K562 (cell line): Measurements from ENCODE around the gene FOXB2. TPM values are rescaled to one million over a fixed set of nuclear protein-coding genes. Genes with fewer than 3 reads are reported as not detected.

Source experiments
- ATAC-seq: fragments of 200-7000 bp; cut with Tn5 transposase; 3 replicates; pipeline ENCODE4 v1.9.1; 2020; ENCODE audit warnings: moderate library complexity
- BruUV-seq: library from RNA; stranded (reverse); fragments of 400-500 nt; replicated peaks from 2 replicates; lab custom pipeline; 2021; lab: Mats Ljungman, UMichigan
- CTCF ChIA-PET: fragments of 300-600 bp; formaldehyde crosslinking; extraction: SDS; loops from one replicate; lab custom pipeline; 2021; ENCODE audit warnings: low intra/inter-chr PET ratio; lab: Yijun Ruan, JAX
- POLR2A ChIA-PET: fragments of 300-600, 350-650 bp; sonication (Branson Sonifier 250); formaldehyde crosslinking; extraction: SDS; loops from one replicate; lab custom pipeline; 2021; ENCODE audit warnings: antibody characterized with exemption, inconsistent platforms; lab: Yijun Ruan, JAX
- DNase-seq, 4 experiments: peaks; one replicate each; pipeline versions ENCODE4 v3.0.0 to v3.0.0-alpha.2; 2011 to 2018; ENCODE audit warnings: low spot score in 3 of 4, mixed read lengths in 3 of 4; ENCODE audit errors: extremely low read depth in 1 of 4
- FAIRE-seq: peaks from 2 replicates; lab custom pipeline; 2011; peaks lifted over from hg19 to GRCh38; lab: Jason Lieb, UNC
- H2AFZ ChIP-seq: 2 replicates; pipeline ENCODE4 v1.6.0; 2011; ENCODE audit warnings: low read depth, low read length, control low read depth, inconsistent platforms
- H3K27ac ChIP-seq: fragments of 200-600 bp; 3 replicates; pipeline ENCODE4 v1.8.0; 2011; ENCODE audit warnings: low read depth, mild to moderate bottlenecking, control low read depth, inconsistent platforms, low read length, moderate library complexity, mixed read lengths; ENCODE audit errors: extremely low read depth
- H3K27me3 ChIP-seq, 2 experiments: fragments of 300-600 bp in 1 of 2; 2 replicates in 1 of 2; 3 replicates in 1 of 2; pipeline versions ENCODE4 v1.6.0 to v1.8.0; 2011; ENCODE audit warnings: inconsistent platforms in 2 of 2, low read length in 2 of 2, mild to moderate bottlenecking in 1 of 2, mixed read lengths in 1 of 2, moderate library complexity in 1 of 2; ENCODE audit not compliant: control insufficient read depth in 2 of 2, insufficient read depth in 2 of 2
- H3K36me3 ChIP-seq: fragments of 300-600 bp; 3 replicates; pipeline ENCODE4 v1.8.0; 2011; ENCODE audit warnings: mild to moderate bottlenecking, low read length, inconsistent platforms; ENCODE audit not compliant: control insufficient read depth, insufficient read depth
- H3K4me1 ChIP-seq, 2 experiments: fragments of 200-600 bp in 1 of 2; replicated peaks in 1 of 2; 2 replicates in 1 of 2; 3 replicates in 1 of 2; pipeline versions ENCODE4 v1.5.1 to v1.8.0; 2011; ENCODE audit warnings: inconsistent platforms in 2 of 2, low read length in 2 of 2, mild to moderate bottlenecking in 1 of 2, mixed read lengths in 1 of 2, moderate library complexity in 1 of 2; ENCODE audit not compliant: control insufficient read depth in 2 of 2, insufficient read depth in 2 of 2
- H3K4me2 ChIP-seq: 2 replicates; pipeline ENCODE4 v1.6.1; 2011; ENCODE audit warnings: low read length, control low read depth, inconsistent platforms, mixed read lengths; ENCODE audit not compliant: insufficient read depth
- H3K4me3 ChIP-seq: fragments of 200-600 bp; sonication (generic), shearing (Covaris generic); 2 replicates; pipeline ENCODE4 v1.5.1; 2016; ENCODE audit warnings: control low read depth, inconsistent platforms
- H3K79me2 ChIP-seq: fragments of 200-600 bp; 3 replicates; pipeline ENCODE4 v1.8.0; 2011; ENCODE audit warnings: low read length, inconsistent platforms; ENCODE audit not compliant: control insufficient read depth, insufficient read depth
- H3K9ac ChIP-seq, 2 experiments: 2 replicates each; pipeline versions ENCODE4 v1.6.0 to v1.6.1; 2011; ENCODE audit warnings: low read depth in 2 of 2, low read length in 2 of 2, control low read depth in 1 of 2, inconsistent platforms in 1 of 2, mild to moderate bottlenecking in 1 of 2, mixed read lengths in 1 of 2; ENCODE audit not compliant: insufficient read depth in 1 of 2
- H3K9me1 ChIP-seq: one replicate; pipeline ENCODE4 v1.6.0; 2011; ENCODE audit warnings: inconsistent platforms, mild to moderate bottlenecking, low read length, moderate library complexity; ENCODE audit not compliant: control insufficient read depth, insufficient read depth
- H3K9me3 ChIP-seq: replicated peaks from 2 replicates; pipeline ENCODE4 v1.5.1; 2011; ENCODE audit warnings: low read depth, low read length, inconsistent platforms; ENCODE audit not compliant: control insufficient read depth, insufficient read depth
- H4K20me1 ChIP-seq: replicated peaks from 2 replicates; pipeline ENCODE4 v1.6.1; 2011; ENCODE audit warnings: low read length, inconsistent platforms, mixed read lengths; ENCODE audit not compliant: control insufficient read depth, insufficient read depth
- CHD4 ChIP-seq: fragments of 200-600 bp; sonication (generic); IDR thresholded peaks from 3 replicates; pipeline ENCODE4 v1.6.1; 2012; ENCODE audit warnings: low read depth, mild to moderate bottlenecking, mixed read lengths, low read length, inconsistent platforms; ENCODE audit not compliant: insufficient read depth, insufficient replicate concordance, poor library complexity, severe bottlenecking
- CREB3 ChIP-seq: fragments of 450-650 bp; conservative IDR thresholded peaks from 2 replicates; pipeline ENCODE4 v1.6.1; 2016; ENCODE audit warnings: missing genetic modification characterization, low read depth, mild to moderate bottlenecking, missing compliant biosample characterization, moderate library complexity
- GATAD2A ChIP-seq: fragments of 450-650 bp; IDR thresholded peaks from 2 replicates; pipeline ENCODE4 v1.6.1; 2017
- GATAD2B ChIP-seq: fragments of 450-650 bp; IDR thresholded peaks from 2 replicates; pipeline ENCODE4 v1.6.1; 2017; ENCODE audit warnings: mild to moderate bottlenecking, borderline replicate concordance
- SMAD3 ChIP-seq: fragments of 450-650 bp; formaldehyde crosslinking; conservative IDR thresholded peaks from 2 replicates; pipeline ENCODE4 v1.4.0; 2020; ENCODE audit warnings: mild to moderate bottlenecking
- TCF15 ChIP-seq: fragments of 250-450 bp; sonication (Bioruptor Pico); IDR thresholded peaks from 2 replicates; pipeline ENCODE4 v1.8.0; 2022; ENCODE audit warnings: moderate library complexity, mild to moderate bottlenecking, inconsistent platforms
- ZBTB11 ChIP-seq, 3 experiments: fragments of 200-800 bp in 1 of 3; fragments of 250-450 bp in 1 of 3; fragments of 450-650 bp in 1 of 3; sonication (Bioruptor Pico) in 1 of 3; sonication (Bioruptor generic) in 1 of 3; formaldehyde crosslinking in 1 of 3; IDR thresholded peaks; 2 replicates each; pipeline versions ENCODE4 v1.6.1 to v1.8.0; 2016 to 2022; ENCODE audit warnings: mild to moderate bottlenecking in 2 of 3, missing genetic modification characterization in 2 of 3, missing compliant biosample characterization in 1 of 3, moderate library complexity in 1 of 3
- ZC3H8 ChIP-seq: fragments of 450-650 bp; IDR thresholded peaks from 2 replicates; pipeline ENCODE4 v1.6.1; 2017
- ZNF644 ChIP-seq: fragments of 200-800 bp; sonication (Bioruptor generic); IDR thresholded peaks from 2 replicates; pipeline ENCODE4 v1.6.1; 2016; ENCODE audit warnings: low read depth, missing genetic modification characterization, missing compliant biosample characterization
- WGBS: fragments of 100-300 bp; shearing (Covaris generic); methylation state at CpG from one replicate; pipeline ENCODE4 v1.1.6; 2016; ENCODE audit warnings: low coverage, mixed read lengths; ENCODE audit not compliant: insufficient coverage; ENCODE audit errors: missing lambda C conversion rate; 5-methylcytosine and 5-hydroxymethylcytosine counted together
- in situ Hi-C: fragments of 300-500 bp; cut with MboI; formaldehyde crosslinking; loops from 4 replicates; pipeline ENCODE4 v1.15.0; 2018; ENCODE audit warnings: inconsistent platforms, mixed read lengths
- intact Hi-C: fragments of 100-400 bp; cut with micrococcal nuclease; formaldehyde crosslinking; loops from 2 replicates; pipeline ENCODE4 v1.14.2; 2022
- polyA plus RNA-seq, 8 experiments: library from polyadenylated mRNA; depleted of rRNA in 4 of 8; stranded (reverse) in 5 of 8; unstranded in 3 of 8; fragments of >200 nt; fragmentation: Nextera tagmentation in 2 of 8; fragmentation: Illumina TruSeq in 1 of 8; extraction: Ambion mirVana in 2 of 8; extraction: Trizol in 1 of 8; gene quantifications; 2 replicates each; pipeline versions ENCODE4 v1.2.1 to v1.2.3, GENCODE V29; 2011 to 2014; ENCODE audit warnings: inconsistent platforms in 1 of 8, missing spikeins in 1 of 8
- total RNA-seq, 7 experiments: library from RNA; depleted of rRNA in 6 of 7; stranded (reverse); fragments of >200 nt in 6 of 7; fragmentation: Illumina TruSeq in 2 of 7; extraction: Trizol in 2 of 7; gene quantifications; 2 replicates each; pipeline versions ENCODE4 v1.2.1 to v1.2.3, GENCODE V29; 2011 to 2021; ENCODE audit warnings: low replicate concordance in 1 of 7

FOXB2 gene
- total and polyA plus RNA-seq, 9 of the 15 experiments (the other 6 are each of a cell fraction or from before 2014, with no cell fraction given): not detected

DNA sequence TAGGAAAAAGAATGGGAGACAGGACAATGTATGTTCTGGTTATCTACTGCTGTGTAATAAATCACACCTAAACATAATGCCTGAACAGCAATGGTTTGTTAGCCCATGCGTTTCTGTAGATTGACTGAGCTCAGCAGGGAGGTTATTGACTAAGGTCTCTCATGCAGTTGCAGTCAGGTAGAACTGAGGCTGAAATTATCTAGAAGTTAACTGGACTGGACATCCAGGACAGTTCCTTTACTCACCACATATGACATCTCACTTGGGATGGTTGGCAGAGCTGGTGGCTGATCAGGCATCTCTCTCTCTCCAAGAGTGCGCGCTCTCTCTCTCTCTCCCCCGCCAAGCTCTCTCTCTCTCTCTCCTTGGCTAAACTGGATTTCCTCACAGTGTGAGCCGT is 8.9 kb upstream of the FOXB2 start:
- Histone ChIP-seq H3K4me3 (no peak overlapping the region), H2AFZ (no peak overlapping the region), H3K4me2 (no peak overlapping the region), H3K36me3 (no peaks in the 10 kb centered on the region), H3K9ac (no peak overlapping the region), H3K4me1 (peaks cover 0 to 5% of the 10 kb centered on the region in 2 experiments; a peak in 2 of 5 replicates), H3K27me3 (peaks cover 0 to 26% of the 10 kb centered on the region in 2 experiments; a peak in 2 of 5 replicates), H3K79me2 (no peaks in the 10 kb centered on the region), H4K20me1 (no peaks in the 10 kb centered on the region), H3K9me1 (no peaks in the 10 kb centered on the region), H3K9me3 (no peaks in the 10 kb centered on the region), H3K27ac (no peak overlapping the region)
- FAIRE-seq: no peak
- ChIA-PET POLR2A (no interaction called here), CTCF (interaction anchor here (0.7 kb wide), 1 partner anchor 14 kb away, joined by 3 read pairs; no protein-coding TSS in a partner anchor)
- TF ChIP-seq ZC3H8 (no peak), TCF15 (no peak), ZBTB11 (CRISPR knock-in tag; IDR thresholded peaks at IDR 0.05) (no peak), CHD4 (no peak), SMAD3 (CRISPR knock-in tag) (no peak), ZNF644 (tag) (no peak), GATAD2A (no peak), GATAD2B (no peak), CREB3 (tag) (no peak)
- intact Hi-C loops: no loop called here
- DNase-seq: no peak
- in situ Hi-C loops: no loop called here
- ATAC-seq: no peak
- 0% methylated on average over 1 of the region's 5 CpGs for WGBS
- BruUV-seq: no TSS peak
